Neural cell (in vitro differentiated cells): ENCODE measurements around the gene CHRM3. TPM values are rescaled to one million over a fixed set of nuclear protein-coding genes. Genes with fewer than 3 reads are reported as not detected.

ENCODE experiments used
- H2AFZ ChIP-seq: fragments of 200-600, 300-800 bp; sonication (generic), shearing (Covaris generic); 2 replicates; pipeline ENCODE4 v1.6.0; 2014; ENCODE audit warnings: low read depth, mild to moderate bottlenecking, antibody characterized with exemption, low read length, moderate library complexity
- H3F3A ChIP-seq: fragments of 200-600 bp; shearing (Covaris generic); 2 replicates; pipeline ENCODE4 v1.6.1; 2016; ENCODE audit warnings: mild to moderate bottlenecking, moderate library complexity, mixed read lengths, antibody characterized with exemption, low read length; ENCODE audit not compliant: insufficient read depth, poor library complexity, severe bottlenecking
- H3K27ac ChIP-seq: fragments of 200-600, 300-800 bp; sonication (generic), shearing (Covaris generic); 2 replicates; pipeline ENCODE4 v1.5.1; 2014; ENCODE audit warnings: mild to moderate bottlenecking, low read length, moderate library complexity
- H3K27me3 ChIP-seq: fragments of 300-800, 200-600 bp; sonication (generic), shearing (Covaris generic); 2 replicates; pipeline ENCODE4 v1.6.0; 2014; ENCODE audit warnings: mild to moderate bottlenecking, low read depth, low read length, moderate library complexity; ENCODE audit not compliant: insufficient read depth
- H3K36me3 ChIP-seq: fragments of 300-800, 200-600 bp; sonication (generic), shearing (Covaris generic); 2 replicates; pipeline ENCODE4 v1.5.1; 2014; ENCODE audit warnings: mild to moderate bottlenecking, antibody characterized with exemption, low read length, moderate library complexity; ENCODE audit not compliant: insufficient read depth
- H3K4me2 ChIP-seq: fragments of 300-800, 200-600 bp; sonication (generic), shearing (Covaris generic); 2 replicates; pipeline ENCODE4 v1.6.0; 2014; ENCODE audit warnings: mild to moderate bottlenecking, low read length
- H3K4me3 ChIP-seq: fragments of 300-800, 200-600 bp; sonication (generic), shearing (Covaris generic); 2 replicates; pipeline ENCODE4 v1.5.1; 2014; ENCODE audit warnings: mild to moderate bottlenecking, low read length, moderate library complexity
- H3K79me2 ChIP-seq: fragments of 200-600 bp; shearing (Covaris generic); replicated peaks from 2 replicates; pipeline ENCODE4 v1.6.0; 2014; ENCODE audit warnings: mild to moderate bottlenecking, low read length, moderate library complexity; ENCODE audit not compliant: insufficient read depth
- H3K9ac ChIP-seq: fragments of 300-800, 200-600 bp; sonication (generic), shearing (Covaris generic); 2 replicates; pipeline ENCODE4 v1.6.1; 2016; ENCODE audit warnings: mild to moderate bottlenecking, low read length, mixed read lengths
- H3K9me2 ChIP-seq: fragments of 200-600 bp; shearing (Covaris generic); 2 replicates; pipeline ENCODE4 v1.6.1; 2016; ENCODE audit warnings: mild to moderate bottlenecking, low read length, mixed read lengths; ENCODE audit not compliant: insufficient read depth
- H3K9me3 ChIP-seq: fragments of 200-600, 300-800 bp; sonication (generic), shearing (Covaris generic); 2 replicates; pipeline ENCODE4 v1.6.1; 2016; ENCODE audit warnings: mild to moderate bottlenecking, mixed run types, low read length, moderate library complexity, mixed read lengths
- H4K20me1 ChIP-seq: fragments of 200-600 bp; shearing (Covaris generic); 2 replicates; pipeline ENCODE4 v1.6.1; 2016; ENCODE audit warnings: mild to moderate bottlenecking, mixed run types; ENCODE audit not compliant: insufficient read depth
- CTCF ChIP-seq: fragments of 450-650 bp; IDR thresholded peaks from 2 replicates; pipeline ENCODE4 v1.5.1; 2014; ENCODE audit warnings: antibody characterized with exemption, mild to moderate bottlenecking, moderate library complexity; ENCODE audit not compliant: poor library complexity, severe bottlenecking
- EP300 ChIP-seq: fragments of 450-650 bp; conservative IDR thresholded peaks from 2 replicates; pipeline ENCODE4 v1.6.1; 2014; ENCODE audit warnings: antibody characterized with exemption, mild to moderate bottlenecking, moderate library complexity; ENCODE audit not compliant: poor library complexity, severe bottlenecking
- EZH2 ChIP-seq: fragments of 200-600, 300-800 bp; shearing (Covaris generic), sonication (generic); IDR thresholded peaks from 2 replicates; pipeline ENCODE4 v1.6.1; 2014; ENCODE audit warnings: antibody characterized with exemption, low read length, borderline replicate concordance, mild to moderate bottlenecking; ENCODE audit not compliant: insufficient read depth, poor library complexity, severe bottlenecking
- MXI1 ChIP-seq: fragments of 450-650 bp; conservative IDR thresholded peaks from 2 replicates; pipeline ENCODE4 v1.6.1; 2014; ENCODE audit warnings: antibody characterized with exemption, mild to moderate bottlenecking; ENCODE audit not compliant: poor library complexity, severe bottlenecking
- POLR2AphosphoS5 ChIP-seq: IDR thresholded peaks from 2 replicates; pipeline ENCODE4 v1.6.1; 2012
- RAD21 ChIP-seq: fragments of 450-650 bp; conservative IDR thresholded peaks from 2 replicates; pipeline ENCODE4 v1.6.1; 2014; ENCODE audit warnings: antibody characterized with exemption, mild to moderate bottlenecking, moderate library complexity
- REST ChIP-seq: IDR thresholded peaks from 2 replicates; pipeline ENCODE4 v1.6.1; 2012; ENCODE audit warnings: borderline replicate concordance
- SMC3 ChIP-seq: fragments of 450-650 bp; conservative IDR thresholded peaks from 2 replicates; pipeline ENCODE4 v1.6.1; 2014; ENCODE audit warnings: antibody characterized with exemption, mild to moderate bottlenecking, moderate library complexity; ENCODE audit not compliant: poor library complexity
- TAF1 ChIP-seq: IDR thresholded peaks from 2 replicates; pipeline ENCODE4 v1.6.1; 2012; ENCODE audit warnings: low read depth
- polyA plus RNA-seq: library from polyadenylated mRNA; depleted of rRNA; stranded (reverse); fragments of >200 nt; gene quantifications from 2 replicates; pipeline ENCODE4 v1.2.3, GENCODE V29; 2014

CHRM3 gene
- polyA plus RNA-seq, 1 donor from 2014 or later: 0.16 TPM

- H4K20me1 ChIP-seq: no peaks in the 10 kb centered on the region
- H3K9ac ChIP-seq: no peak overlapping the region
- no peak overlapping the region for H2AFZ ChIP-seq
- TF ChIP-seq MXI1: peak; percentile 21
- peak; percentile 41 for TF ChIP-seq REST
- no peak for TF ChIP-seq EZH2
- TF ChIP-seq SMC3: no peak
- peak; percentile 81 for TF ChIP-seq EP300
- peak; percentile 90 for TF ChIP-seq POLR2AphosphoS5
- no peak for TF ChIP-seq RAD21
- TF ChIP-seq TAF1: no peak
- no peak for TF ChIP-seq CTCF
- H3K36me3 ChIP-seq: no peaks in the 10 kb centered on the region
- H3K9me3 ChIP-seq: no peaks in the 10 kb centered on the region
- no peak overlapping the region for H3K4me2 ChIP-seq
- no peak overlapping the region for H3K27ac ChIP-seq
- no peaks in the 10 kb centered on the region for H3F3A ChIP-seq
- H3K27me3 ChIP-seq: no peaks in the 10 kb centered on the region
- H3K4me3 ChIP-seq: no peak overlapping the region
- no peaks in the 10 kb centered on the region for H3K9me2 ChIP-seq
- no peaks in the 10 kb centered on the region for H3K79me2 ChIP-seq
Observed at GRCh38 chr1:239429163-239429562, 42.8 kb downstream of the CHRM3 start.

DNA sequence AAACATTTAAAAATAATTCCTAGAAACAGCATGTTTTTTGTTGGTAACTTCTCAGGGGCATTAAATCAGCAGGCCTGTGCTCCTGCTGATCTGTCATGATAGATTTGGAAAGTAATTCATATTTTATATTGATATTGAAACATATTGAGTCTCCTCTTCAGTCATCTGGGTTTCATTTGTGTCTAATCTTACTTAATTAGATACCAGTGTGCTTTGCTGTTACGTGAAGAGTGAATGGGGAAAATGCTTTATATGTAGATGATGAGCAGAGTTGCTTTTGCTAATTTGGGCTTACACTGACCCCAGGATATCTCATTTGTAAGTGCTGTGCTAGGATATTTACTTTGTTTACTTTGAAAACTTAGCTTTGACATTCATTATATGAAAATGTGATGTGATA, 45.9 kb downstream of the CHRM3 start:
- no peaks in the 10 kb centered on the region for H3K79me2 ChIP-seq
- H3K27ac ChIP-seq: no peak overlapping the region
- no peaks in the 10 kb centered on the region for H3K9me2 ChIP-seq
- no peak overlapping the region for H3K4me2 ChIP-seq
- no peaks in the 10 kb centered on the region for H4K20me1 ChIP-seq
- H3K9me3 ChIP-seq: no peaks in the 10 kb centered on the region
- H2AFZ ChIP-seq: no peak overlapping the region
- H3K9ac ChIP-seq: no peak overlapping the region
- no peaks in the 10 kb centered on the region for H3K36me3 ChIP-seq
- no peaks in the 10 kb centered on the region for H3K27me3 ChIP-seq
- TF ChIP-seq MXI1 (no peak), SMC3 (no peak), RAD21 (no peak), CTCF (no peak), REST (no peak), EP300 (no peak), POLR2AphosphoS5 (no peak), EZH2 (no peak), TAF1 (no peak)
- H3F3A ChIP-seq: no peaks in the 10 kb centered on the region
- H3K4me3 ChIP-seq: no peak overlapping the region
